Lung (tissue), 12 donors: Measurements from ENCODE around the gene EPB41L5. TPM values are rescaled to one million over a fixed set of nuclear protein-coding genes. Genes with fewer than 3 reads are reported as not detected.
"Not testable (repeated sequence)": the region's sequence is repeated elsewhere in the genome, so short reads cannot be mapped to it uniquely, and the experiment has no call there.

Experiments
- ATAC-seq: fragments of 200-7000 bp; cut with Tn5 transposase; one replicate; pipeline ENCODE4 v1.9.1; 2020; ENCODE audit warnings: moderate number of reproducible peaks; ENCODE audit not compliant: insufficient read depth, low FRiP score
- DNase-seq, 3 donors: peaks; one replicate each; pipeline ENCODE4 v3.0.0-alpha.2; 2013 to 2017
- H3K27ac ChIP-seq, 2 donors: one replicate each; pipeline ENCODE4 v1.5.1; 2013; ENCODE audit warnings: mild to moderate bottlenecking in 2 of 2, moderate library complexity in 2 of 2, control low read depth in 1 of 2, inconsistent platforms in 1 of 2, low read depth in 1 of 2, low read length in 1 of 2
- H3K27me3 ChIP-seq, 3 donors: one replicate each; pipeline ENCODE4 v1.5.1; 2013; ENCODE audit warnings: low read length in 2 of 3; ENCODE audit not compliant: control insufficient read depth in 3 of 3, insufficient read depth in 3 of 3
- H3K36me3 ChIP-seq, 4 donors: one replicate each; pipeline ENCODE4 v1.5.1; 2013; ENCODE audit warnings: low read length in 4 of 4, mild to moderate bottlenecking in 1 of 4, moderate library complexity in 1 of 4; ENCODE audit not compliant: control insufficient read depth in 4 of 4, insufficient read depth in 4 of 4
- H3K4me1 ChIP-seq, 5 donors: one replicate each; pipeline ENCODE4 v1.5.1; 2013; ENCODE audit warnings: low read length in 5 of 5, mild to moderate bottlenecking in 2 of 5, moderate library complexity in 1 of 5; ENCODE audit not compliant: control insufficient read depth in 5 of 5, insufficient read depth in 5 of 5
- H3K4me3 ChIP-seq: one replicate; pipeline ENCODE4 v1.5.1; 2013; ENCODE audit warnings: mild to moderate bottlenecking, control low read depth, moderate library complexity
- H3K9ac ChIP-seq, 2 donors: one replicate each; pipeline ENCODE4 v1.5.1; 2013; ENCODE audit warnings: low read length in 2 of 2, control low read depth in 1 of 2; ENCODE audit not compliant: insufficient read depth in 1 of 2
- H3K9me3 ChIP-seq, 4 donors: one replicate each; pipeline ENCODE4 v1.5.1; 2013; ENCODE audit warnings: low read length in 3 of 4, mild to moderate bottlenecking in 1 of 4, moderate library complexity in 1 of 4; ENCODE audit not compliant: control insufficient read depth in 4 of 4, insufficient read depth in 3 of 4
- CTCF ChIP-seq: IDR thresholded peaks from 2 replicates; pipeline ENCODE4 v1.5.1; 2012; ENCODE audit warnings: mild to moderate bottlenecking; ENCODE audit errors: control extremely low read depth, extremely low read depth
- WGBS, 2 donors: extraction: QIAGEN DNeasy Blood & Tissue Kit; methylation state at CpG; one replicate each; pipeline ENCODE4 v1.1.7; 2013; 5-methylcytosine and 5-hydroxymethylcytosine counted together
- polyA plus RNA-seq, 2 donors: library from polyadenylated mRNA; stranded (reverse); fragments of 200-250 nt; gene quantifications; one replicate each; pipeline ENCODE4 v1.2.1, GENCODE V29; 2013
- total RNA-seq, 2 donors: library from RNA; depleted of rRNA in 1 of 2; stranded (reverse); fragments of >200 nt in 1 of 2; gene quantifications; one replicate each; pipeline ENCODE4 v1.2.1, GENCODE V29; 2014 to 2021
- donor health status: control.
- donor health status: control.
- donor health status: Bipolar disorder and iron deficiency.
- donor health status: healthy.
- donor health status: DM: yes; HTN: yes; CAD: no.

The EPB41L5 gene
- total and polyA plus RNA-seq, 4 donors: 14.7 to 101 (median 31.3) TPM

GRCh38 chr2:120064664-120065063, 51.8 kb downstream of the EPB41L5 start:
- ATAC-seq (no peak), DNase-seq (peak in 1 of 3 donors; percentile 20)
- WGBS, 2 donors: 47 to 63% methylated on average over 1 of the region's 1 CpG
- H3K9ac ChIP-seq: no peak overlapping the region
- H3K27me3 ChIP-seq: no peaks in the 10 kb centered on the region
- no peak overlapping the region for H3K4me3 ChIP-seq
- H3K4me1 ChIP-seq: peaks cover 0 to 10% (median 5%) of the 10 kb centered on the region in 5 donors
- no peaks in the 10 kb centered on the region for H3K36me3 ChIP-seq
- TF ChIP-seq CTCF: no peak
- no peak overlapping the region for H3K27ac ChIP-seq
- H3K9me3 ChIP-seq: no peaks in the 10 kb centered on the region

GRCh38 chr2:120066800-120067547, 54.1 kb downstream of the EPB41L5 start:
- peak; percentile 31 to 88 (median 81) for DNase-seq
- peak; percentile 87 for ATAC-seq
- Histone ChIP-seq H3K27me3 (no peaks in the 10 kb centered on the region), H3K9me3 (no peaks in the 10 kb centered on the region), H3K27ac (no peak overlapping the region), H3K4me3 (no peak overlapping the region), H3K4me1 (peaks cover 0 to 10% (median 5%) of the 10 kb centered on the region in 5 donors), H3K9ac (peak overlapping the region in 1 of 2 donors; percentile 47), H3K36me3 (no peaks in the 10 kb centered on the region)
- no peak for TF ChIP-seq CTCF
- WGBS, 2 donors: 52 to 77% methylated on average over 6 of the region's 6 CpGs

DNA sequence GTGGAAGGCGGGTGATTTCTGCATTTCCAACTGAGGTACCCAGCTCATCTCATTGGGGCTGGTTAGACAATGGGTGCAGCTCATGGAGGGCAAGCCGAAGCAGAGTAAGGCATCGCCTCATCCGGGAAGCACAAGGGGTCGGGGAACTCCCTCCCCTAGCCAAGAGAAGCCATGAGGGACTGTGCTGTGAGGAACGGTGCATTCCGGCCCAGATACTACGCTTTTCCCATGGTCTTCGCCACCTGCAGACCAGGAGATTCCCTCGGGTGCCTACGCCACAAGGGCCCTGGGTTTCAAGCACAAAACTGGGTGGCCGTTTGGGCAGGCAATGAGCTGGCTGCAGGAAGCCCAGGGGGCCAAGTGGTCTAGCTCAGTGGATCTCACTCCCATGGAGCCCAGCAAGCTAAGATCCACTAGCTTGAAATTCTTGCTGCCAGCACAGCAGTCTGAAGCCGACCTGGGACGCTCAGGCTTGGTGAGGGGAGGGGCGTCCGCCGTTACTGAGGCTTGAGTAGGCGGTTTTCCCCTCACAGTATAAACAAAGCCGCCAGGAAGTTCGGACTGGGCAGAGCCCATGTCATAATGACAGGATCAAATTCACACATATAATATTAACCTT, 55.3 kb downstream of the EPB41L5 start:
- peaks cover 0 to 10% (median 5%) of the 10 kb centered on the region in 5 donors for H3K4me1 ChIP-seq
- H3K36me3 ChIP-seq, H3K9me3 ChIP-seq, H3K27me3 ChIP-seq, H3K27ac ChIP-seq, ATAC-seq, H3K9ac ChIP-seq, H3K4me3 ChIP-seq, DNase-seq: not testable (repeated sequence)
- WGBS, 2 donors: 93 to 94% methylated on average over 20 of the region's 20 CpGs

DNA sequence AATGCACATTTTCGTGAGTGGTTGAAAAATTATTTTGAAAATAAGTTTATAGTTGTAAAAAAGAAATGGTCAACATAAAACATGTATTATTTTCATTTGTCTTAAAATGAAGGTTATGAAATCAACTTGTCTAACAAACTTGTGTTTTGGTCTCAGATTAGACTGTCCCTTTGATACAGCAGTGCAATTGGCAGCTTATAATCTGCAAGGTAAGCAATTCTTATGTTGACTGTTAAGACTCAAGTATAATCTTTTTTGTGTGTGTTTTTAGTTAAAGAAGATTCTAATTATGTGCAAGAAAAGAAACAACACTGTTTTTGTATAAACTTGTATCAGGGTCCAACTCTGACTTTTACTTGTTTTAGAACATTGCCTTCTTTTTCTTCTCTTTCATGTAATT, 62.7 kb downstream of the EPB41L5 start:
- no peak overlapping the region for H3K9ac ChIP-seq
- peaks cover 0 to 10% (median 6%) of the 10 kb centered on the region in 4 donors for H3K36me3 ChIP-seq
- 90 to 93% methylated on average over 1 of the region's 1 CpG for WGBS, 2 donors
- H3K27ac ChIP-seq: no peak overlapping the region
- no peaks in the 10 kb centered on the region for H3K27me3 ChIP-seq
- H3K9me3 ChIP-seq: no peaks in the 10 kb centered on the region
- DNase-seq (peak in 2 of 3 donors; percentile 11 to 31), ATAC-seq (no peak)
- no peak overlapping the region for H3K4me3 ChIP-seq
- no peak for TF ChIP-seq CTCF
- H3K4me1 ChIP-seq: peaks cover 0 to 6% (median 0%) of the 10 kb centered on the region in 5 donors
